GM18520 (cell line): ENCODE measurements around the gene OPA3.

Experiments used
- ATAC-seq: cut with Tn5 transposase; IDR thresholded peaks from one replicate; pipeline ENCODE4 v1.9.1; 2021; ENCODE audit not compliant: unreplicated experiment

Gene OPA3

GRCh38 chr19:45598267-45599001, 13.8 kb upstream of the OPA3 start:
- no peak for ATAC-seq

- no peak for ATAC-seq
These were observed 13.0 kb upstream of the OPA3 start for GRCh38 chr19:45597425-45598111.

DNA sequence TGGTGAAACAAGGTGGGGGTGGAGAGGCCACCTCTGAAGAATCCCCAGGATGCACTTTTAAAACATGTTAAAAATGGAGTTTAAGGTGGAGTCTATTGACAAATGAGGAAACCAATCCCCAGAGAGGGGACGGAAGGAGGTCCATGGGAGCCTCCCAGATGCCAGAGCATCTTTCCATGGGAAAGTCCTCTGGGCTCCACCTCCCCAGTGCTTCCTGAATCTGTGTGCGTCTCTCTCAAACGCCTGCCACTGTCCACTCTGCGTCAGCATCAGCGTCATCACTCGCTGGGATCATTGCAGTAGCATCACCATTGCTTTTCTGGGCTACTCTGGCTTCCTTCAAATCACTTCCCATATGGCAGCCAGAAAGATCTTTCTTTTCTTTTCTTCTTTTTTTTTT, 11.2 kb upstream of the OPA3 start:
- ATAC-seq, result no peak

GRCh38 chr19:45593520-45593919, 8.9 kb upstream of the OPA3 start:
- no peak for ATAC-seq

DNA sequence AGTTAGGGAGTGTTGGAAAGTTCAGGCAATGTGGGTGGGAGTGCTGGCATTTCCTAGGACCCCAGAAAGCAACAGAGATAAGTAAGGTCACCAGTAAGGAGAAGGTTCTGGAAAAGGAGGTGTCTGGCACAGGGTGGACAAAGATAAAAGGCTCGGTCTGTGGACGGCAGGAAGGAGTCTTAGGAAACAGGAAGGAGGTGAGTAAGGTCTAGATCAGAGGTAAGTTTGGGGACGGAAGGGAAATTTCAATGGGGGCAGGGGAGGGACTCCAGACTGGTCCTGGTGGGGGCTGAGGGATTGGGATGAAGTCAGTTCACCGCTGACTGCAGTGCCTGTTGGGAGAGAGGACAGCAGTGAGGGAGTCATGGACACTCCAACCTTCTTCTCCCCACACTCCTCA, 7.8 kb upstream of the OPA3 start:
- ATAC-seq, result no peak

GRCh38 chr19:45591638-45592005, 7.0 kb upstream of the OPA3 start:
- no peak for ATAC-seq

DNA sequence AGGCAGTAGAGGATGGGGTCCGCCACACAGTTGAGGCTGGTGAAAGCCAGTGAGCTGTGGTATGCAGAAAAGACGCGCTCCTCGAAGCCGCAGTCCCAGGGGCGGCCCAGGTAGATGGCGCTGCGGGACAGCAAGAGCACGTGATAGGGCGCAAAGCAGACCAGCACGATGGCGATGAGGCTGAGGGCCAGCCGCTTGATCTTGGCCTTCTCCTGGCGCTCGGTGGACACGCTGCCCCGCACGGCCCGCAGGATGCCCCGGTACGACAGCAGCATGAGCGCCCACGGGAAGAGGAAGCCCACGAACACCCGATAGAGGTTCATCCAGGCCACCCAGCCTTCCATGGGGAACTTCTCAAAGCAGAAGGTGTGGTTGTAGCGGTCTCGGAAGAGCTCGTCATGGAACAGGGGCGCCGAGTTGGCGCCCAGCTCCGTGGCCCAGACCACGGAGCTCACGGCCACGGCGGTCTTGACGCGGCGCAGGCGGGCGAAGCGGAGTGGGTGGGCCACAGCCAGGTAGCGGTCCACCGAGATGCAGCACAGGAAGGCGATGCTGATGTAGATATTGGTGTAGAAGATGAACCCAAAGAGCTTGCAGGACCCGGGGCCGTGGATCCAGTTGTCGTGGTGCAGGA, 6.5 kb upstream of the OPA3 start:
- ATAC-seq, result no peak

DNA sequence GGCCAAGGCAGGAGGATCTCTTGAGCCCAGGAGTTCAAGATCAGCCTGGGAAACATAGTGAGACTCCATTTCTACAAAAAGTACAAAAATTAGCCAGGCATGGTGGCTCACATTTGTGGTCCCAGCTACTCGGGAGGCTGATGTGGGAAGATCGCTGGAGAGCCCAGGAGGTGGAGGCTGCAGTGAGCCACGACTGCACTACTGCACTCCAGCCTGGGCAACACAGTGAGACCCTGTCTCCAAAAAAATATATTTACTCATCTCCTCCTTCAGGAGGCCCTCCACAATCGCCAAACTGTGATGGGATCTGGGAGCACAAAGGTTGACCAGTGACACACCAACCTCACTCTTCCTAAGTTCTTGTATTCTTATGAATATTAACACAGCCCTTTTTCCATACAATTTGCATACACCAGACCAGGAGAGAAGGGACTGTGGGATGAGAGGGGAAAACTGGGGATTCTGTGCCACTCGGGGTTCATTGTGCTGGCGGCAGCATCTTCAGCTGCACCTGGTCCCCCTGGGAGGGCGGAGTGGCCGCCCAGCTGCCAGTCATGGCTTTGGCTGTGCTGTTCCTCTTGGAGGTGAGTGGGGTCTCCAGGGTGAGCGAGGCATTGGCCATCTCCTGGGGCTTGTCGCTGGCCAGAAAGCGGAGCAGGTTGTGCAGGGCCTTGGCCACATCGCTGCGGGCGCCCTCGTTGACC, 5.8 kb upstream of the OPA3 start:
- no peak for ATAC-seq

DNA sequence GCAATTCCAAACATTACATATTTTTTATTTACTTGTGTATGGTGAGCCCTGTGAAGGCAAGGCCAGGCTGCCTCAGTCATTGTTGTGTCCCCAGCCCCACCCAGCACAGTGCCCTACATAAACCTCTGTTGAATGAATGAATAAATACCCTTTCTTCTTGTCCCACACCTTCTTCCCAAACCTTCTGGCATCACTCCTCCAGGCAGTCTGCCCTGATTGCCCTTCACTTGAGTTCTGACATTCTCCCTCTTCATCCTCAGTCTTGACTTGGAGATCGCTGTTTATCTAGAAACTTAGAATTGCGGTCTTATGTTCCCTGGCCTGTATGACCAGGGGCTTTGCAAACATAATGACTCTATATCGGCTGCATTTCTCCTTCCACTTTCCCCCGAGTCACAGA, 5.2 kb upstream of the OPA3 start:
- ATAC-seq, result no peak

DNA sequence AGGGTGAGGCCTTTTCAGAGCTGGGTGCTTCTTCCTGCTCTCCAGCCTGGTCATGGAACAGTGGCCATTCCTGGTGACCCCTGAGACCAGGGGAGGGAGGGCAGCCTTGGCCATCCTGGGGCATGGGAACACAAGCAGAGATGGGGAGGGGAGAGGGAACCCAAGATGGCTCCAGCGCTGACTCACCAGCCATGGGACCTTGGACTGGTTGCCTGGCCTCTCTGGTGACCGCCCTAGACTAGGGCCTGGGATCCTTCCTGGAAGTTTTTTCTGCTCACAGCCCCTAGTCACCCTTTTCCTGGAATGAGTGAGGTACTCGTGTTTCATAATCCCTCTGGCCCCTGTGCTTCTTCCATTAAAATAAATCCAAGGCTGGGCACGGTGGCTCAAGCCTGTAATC, 3.3 kb upstream of the OPA3 start:
- no peak for ATAC-seq

DNA sequence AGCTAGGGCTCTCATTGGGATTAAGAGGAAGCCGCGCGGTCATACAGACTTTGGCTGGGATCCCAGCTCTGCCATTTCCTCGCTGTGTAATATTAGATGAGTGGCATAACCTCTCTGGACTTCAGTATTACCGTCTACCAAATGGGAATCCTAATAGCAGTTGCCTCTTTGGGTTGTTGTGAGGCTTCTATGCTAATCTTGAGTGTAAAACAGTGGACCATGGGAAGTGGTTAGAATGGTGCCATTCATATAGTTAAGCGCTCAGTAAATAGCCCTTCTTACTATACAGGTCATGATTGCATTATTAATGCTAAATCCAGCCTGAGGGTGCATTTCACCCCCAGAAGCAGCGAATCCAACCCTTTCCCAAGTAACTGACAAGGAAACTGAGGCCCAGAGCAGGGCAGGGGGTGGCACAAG, 566 bp upstream of the OPA3 start:
- no peak for ATAC-seq

GRCh38 chr19:45581576-45581975, 3.0 kb downstream of the OPA3 start:
- ATAC-seq, result no peak

DNA sequence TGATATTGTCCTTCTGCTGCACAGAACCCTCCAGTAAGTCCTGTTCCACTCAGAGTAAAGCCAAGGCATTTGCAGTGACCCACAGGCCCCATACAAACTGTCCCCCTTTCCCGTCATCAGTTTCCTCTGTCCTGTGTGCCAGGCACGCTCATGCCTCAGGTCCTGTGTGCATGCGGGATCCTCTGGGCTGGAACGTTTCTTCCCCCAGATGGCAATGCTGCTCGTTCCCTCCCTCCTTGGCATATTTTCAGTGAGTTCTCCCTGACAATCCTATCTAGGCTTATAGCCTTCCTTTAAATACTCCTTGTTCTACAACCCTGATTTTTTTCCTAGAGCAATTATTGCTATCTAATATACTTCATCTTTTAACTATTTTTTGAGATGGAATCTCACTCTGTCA, 5.7 kb downstream of the OPA3 start:
- no peak for ATAC-seq

- ATAC-seq, result no peak
These were observed 7.3 kb downstream of the OPA3 start for GRCh38 chr19:45577111-45577905.

GRCh38 chr19:45576682-45577081, 7.9 kb downstream of the OPA3 start:
- no peak for ATAC-seq

GRCh38 chr19:45575216-45575615, 9.4 kb downstream of the OPA3 start:
- ATAC-seq, result no peak

GRCh38 chr19:45574526-45574925, 10.1 kb downstream of the OPA3 start:
- no peak for ATAC-seq

GRCh38 chr19:45571457-45572220, 13.0 kb downstream of the OPA3 start:
- no peak for ATAC-seq

GRCh38 chr19:45569619-45570421, 14.8 kb downstream of the OPA3 start:
- no peak for ATAC-seq
